Activated CD4-positive, alpha-beta T cell treated with anti-CD3 and anti-CD28 coated beads for 4 hours (primary cell): ENCODE results near the gene SPRY2.
"Not testable (repeated sequence)": the region's sequence is repeated elsewhere in the genome, so short reads cannot be mapped to it uniquely, and the experiment has no call there.

Experiments
- DNase-seq, 2 donors: peaks; one replicate each; pipeline ENCODE4 v3.0.0-alpha.2; 2020

SPRY2 gene

GRCh38 chr13:80348314-80348713, 7.4 kb upstream of the SPRY2 start:
- no peak for DNase-seq

- DNase-seq: no peak
Measured at GRCh38 chr13:80345771-80346510, 5.0 kb upstream of the SPRY2 start.

GRCh38 chr13:80344032-80344431, 3.1 kb upstream of the SPRY2 start:
- DNase-seq: not testable (repeated sequence)

GRCh38 chr13:80342471-80343371, 1.8 kb upstream of the SPRY2 start:
- DNase-seq: peak; percentile 32 to 47

- DNase-seq: no peak
Measured at GRCh38 chr13:80341756-80342370, 937 bp upstream of the SPRY2 start.

GRCh38 chr13:80340651-80341100, 250 bp downstream of the SPRY2 start:
- DNase-seq: no peak

GRCh38 chr13:80339912-80340650, 845 bp downstream of the SPRY2 start:
- DNase-seq: no peak

- no peak for DNase-seq
Measured at GRCh38 chr13:80339563-80339911, 1.4 kb downstream of the SPRY2 start.

- DNase-seq: no peak
Measured at GRCh38 chr13:80338781-80339562, 2.0 kb downstream of the SPRY2 start.

- DNase-seq: no peak
Measured at GRCh38 chr13:80337288-80338081, 3.4 kb downstream of the SPRY2 start.

GRCh38 chr13:80336776-80337287, 4.1 kb downstream of the SPRY2 start:
- DNase-seq: no peak

GRCh38 chr13:80336370-80336769, 4.6 kb downstream of the SPRY2 start:
- DNase-seq: no peak

GRCh38 chr13:80334597-80335260, 6.2 kb downstream of the SPRY2 start:
- DNase-seq: no peak

GRCh38 chr13:80331984-80332383, 8.9 kb downstream of the SPRY2 start:
- no peak for DNase-seq

- DNase-seq: no peak
Measured at GRCh38 chr13:80329250-80329649, 11.7 kb downstream of the SPRY2 start.

GRCh38 chr13:80319004-80319403, 21.9 kb downstream of the SPRY2 start:
- no peak for DNase-seq

- no peak for DNase-seq
Measured at GRCh38 chr13:80314711-80315653, 25.9 kb downstream of the SPRY2 start.

- no peak for DNase-seq
Measured at GRCh38 chr13:80313668-80314256, 27.2 kb downstream of the SPRY2 start.

GRCh38 chr13:80312967-80313366, 28.0 kb downstream of the SPRY2 start:
- no peak for DNase-seq
